Lower leg skin (tissue), 3 donors: ENCODE data around the gene FOXP1.

Source experiments
- CTCF ChIP-seq, 3 donors: fragments of 450-650 bp; IDR thresholded peaks; one replicate each; pipeline ENCODE4 v1.5.1; 2016; ENCODE audit warnings: antibody characterized with exemption in 3 of 3, mild to moderate bottlenecking in 3 of 3, moderate library complexity in 2 of 3
- POLR2A ChIP-seq, 2 donors: fragments of 450-650 bp; IDR thresholded peaks; one replicate each; pipeline ENCODE4 v1.6.1; 2016 to 2017; ENCODE audit warnings: antibody characterized with exemption in 2 of 2, mild to moderate bottlenecking in 1 of 2, moderate library complexity in 1 of 2

GRCh38 chr3:71464613-71465012 lies 118.9 kb downstream of the FOXP1 start:
- TF ChIP-seq CTCF (IDR thresholded peaks at IDR 0.05) (no peak), POLR2A (IDR thresholded peaks at IDR 0.05) (no peak)
